C4-2B (cell line): ENCODE measurements around the gene SCLY.

Source experiments
- CTCF ChIP-seq: fragments of 450-650 bp; conservative IDR thresholded peaks from 2 replicates; pipeline ENCODE4 v1.5.1; 2017; ENCODE audit warnings: mild to moderate bottlenecking
- ZFX ChIP-seq: fragments of 450-650 bp; IDR thresholded peaks from 2 replicates; pipeline ENCODE4 v1.6.1; 2017

GRCh38 chr2:238138331-238139195 is 77.8 kb downstream of the SCLY start, which contains the start of gene KLHL30:
- TF ChIP-seq CTCF (no peak), ZFX (no peak)
